Effector CD4-positive, alpha-beta T cell (primary cell): ENCODE data around the gene ACVR2B.

ENCODE experiments used
- DNase-seq: peaks from one replicate; pipeline ENCODE4 v3.0.0-alpha.2; 2020

ACVR2B gene

GRCh38 chr3:38534180-38534579 is 80.5 kb downstream of the ACVR2B start:
- DNase-seq: no peak

- DNase-seq: no peak
These were observed 80.9 kb downstream of the ACVR2B start for GRCh38 chr3:38534604-38535003.

DNA sequence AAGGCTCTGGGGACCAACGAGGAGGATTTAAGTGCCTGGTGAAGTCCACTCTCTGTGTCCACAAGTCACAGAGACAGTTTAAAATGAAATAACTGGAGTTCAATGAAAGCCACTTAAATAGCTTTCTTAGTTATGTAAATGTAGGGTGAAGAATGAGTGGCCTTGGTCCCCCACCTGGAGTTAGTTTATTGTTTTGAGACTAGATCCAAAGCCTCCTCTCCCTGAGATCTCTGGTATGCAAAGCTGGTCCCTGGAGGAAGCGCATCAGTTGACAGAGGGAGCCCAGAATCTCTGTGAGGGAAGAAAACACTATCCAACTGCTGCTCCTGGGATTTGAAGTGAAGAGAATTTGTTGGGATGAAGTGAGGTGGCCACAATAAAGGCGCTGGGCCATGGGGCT is 83.0 kb downstream of the ACVR2B start:
- DNase-seq: no peak

DNA sequence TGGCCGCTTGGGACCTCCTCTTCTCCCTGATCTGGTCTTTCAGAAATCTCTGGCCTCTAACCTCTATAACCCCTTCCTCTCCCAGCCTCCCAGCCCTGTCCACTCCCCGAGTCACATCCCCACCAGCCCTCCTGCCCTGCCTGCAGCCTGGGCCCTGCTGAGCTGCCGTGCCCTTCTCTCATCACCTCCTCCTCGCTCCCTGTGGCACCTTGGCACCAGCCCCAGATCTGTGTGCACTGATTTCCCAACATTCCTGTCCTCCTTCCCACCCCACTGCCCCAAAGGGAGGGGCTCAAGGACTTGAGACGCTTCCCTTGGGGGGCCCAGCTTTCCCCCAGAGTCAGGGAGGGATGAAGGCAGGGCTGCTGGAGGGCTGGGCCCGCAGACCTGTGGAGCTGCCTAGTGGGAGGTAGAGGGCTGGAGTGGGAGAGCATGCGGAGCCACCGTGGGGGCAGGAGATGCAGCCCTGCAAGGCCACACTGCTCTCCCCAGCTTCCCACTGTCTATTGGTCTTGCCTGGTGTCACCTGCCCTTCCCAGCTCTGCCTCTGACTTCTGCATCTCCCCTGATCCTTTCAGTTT is 85.2 kb downstream of the ACVR2B start:
- DNase-seq: no peak

GRCh38 chr3:38541806-38542205 is 88.1 kb downstream of the ACVR2B start:
- no peak for DNase-seq
